Hindlimb muscle (tissue), 1 donor: ENCODE results near the gene TMEFF1. TPM values are rescaled to one million over a fixed set of nuclear protein-coding genes. Genes with fewer than 3 reads are reported as not detected.

Experiments used
- DNase-seq: peaks from one replicate; pipeline ENCODE4 v3.0.0-alpha.2; 2013
- polyA plus RNA-seq: library from polyadenylated mRNA; unstranded; fragments of 120-200 nt; gene quantifications from one replicate; pipeline ENCODE4 v1.2.1, GENCODE V29; 2013; ENCODE audit not compliant: insufficient read length

Gene TMEFF1
- polyA plus RNA-seq, 1 donor: 2.7 TPM

- no peak for DNase-seq
Measured at GRCh38 chr9:100578610-100579009, 105.7 kb downstream of the TMEFF1 start.

GRCh38 chr9:100579665-100580064 lies 106.7 kb downstream of the TMEFF1 start:
- DNase-seq: no peak

DNA sequence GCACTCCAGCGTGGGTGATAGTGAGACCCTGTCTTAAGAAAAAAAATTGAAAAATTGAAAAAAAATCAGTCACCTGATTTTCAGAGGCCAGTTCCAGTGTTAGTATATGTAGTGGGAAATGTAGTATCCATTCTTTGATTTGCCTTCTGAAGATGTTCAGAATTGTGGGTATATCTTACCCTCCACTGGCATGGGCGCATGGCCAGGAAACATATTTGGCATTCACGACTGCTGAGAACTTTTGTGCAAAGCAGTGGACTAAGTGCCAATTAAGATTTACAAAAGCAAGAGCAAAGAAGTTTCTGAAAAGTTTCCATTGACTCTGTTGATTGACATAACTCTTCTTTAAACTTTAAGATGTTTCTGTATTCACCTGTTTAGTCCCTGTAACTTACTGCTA lies 107.3 kb downstream of the TMEFF1 start:
- no peak for DNase-seq

- no peak for DNase-seq
Measured at GRCh38 chr9:100581081-100581480, 108.1 kb downstream of the TMEFF1 start.

- no peak for DNase-seq
Measured at GRCh38 chr9:100581661-100582060, 108.7 kb downstream of the TMEFF1 start.

DNA sequence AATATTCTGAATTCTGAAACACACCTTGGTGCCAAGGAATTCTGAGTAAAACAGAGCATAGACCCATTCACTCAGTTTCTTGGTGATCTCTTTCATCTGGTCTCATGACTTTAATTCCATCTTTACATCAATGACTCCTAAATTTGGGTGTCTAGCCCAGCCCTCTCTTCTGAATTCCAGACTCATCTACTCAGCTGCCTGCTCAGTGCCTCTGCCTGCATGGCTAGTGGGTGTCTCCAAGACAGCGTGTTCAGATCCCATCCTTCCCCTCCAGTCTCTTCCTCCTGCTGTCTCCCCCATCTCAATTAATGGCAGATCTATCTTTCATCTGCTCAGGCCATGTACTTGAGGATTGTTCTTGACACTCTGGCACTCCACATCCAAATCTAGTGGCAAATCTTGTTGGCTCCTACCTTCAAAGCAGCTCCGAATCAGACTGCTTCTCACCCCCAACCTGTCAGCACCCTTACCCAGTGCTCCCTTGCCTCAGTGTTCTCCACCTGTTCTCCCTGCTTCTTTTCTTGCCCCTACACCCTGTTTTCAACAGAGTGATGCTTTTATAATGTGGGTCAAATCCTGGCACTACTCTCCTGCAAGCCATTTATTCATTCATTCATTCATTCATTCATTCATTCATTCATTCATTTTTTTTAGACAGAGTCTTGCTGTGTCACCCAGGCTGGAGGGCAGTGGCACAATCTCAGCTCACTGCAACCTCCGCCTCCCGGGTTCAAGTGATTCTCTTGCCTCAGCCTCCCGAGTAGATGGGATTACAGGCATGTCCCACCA lies 110.3 kb downstream of the TMEFF1 start:
- DNase-seq: no peak

- no peak for DNase-seq
Measured at GRCh38 chr9:100584951-100585350, 112.0 kb downstream of the TMEFF1 start.

DNA sequence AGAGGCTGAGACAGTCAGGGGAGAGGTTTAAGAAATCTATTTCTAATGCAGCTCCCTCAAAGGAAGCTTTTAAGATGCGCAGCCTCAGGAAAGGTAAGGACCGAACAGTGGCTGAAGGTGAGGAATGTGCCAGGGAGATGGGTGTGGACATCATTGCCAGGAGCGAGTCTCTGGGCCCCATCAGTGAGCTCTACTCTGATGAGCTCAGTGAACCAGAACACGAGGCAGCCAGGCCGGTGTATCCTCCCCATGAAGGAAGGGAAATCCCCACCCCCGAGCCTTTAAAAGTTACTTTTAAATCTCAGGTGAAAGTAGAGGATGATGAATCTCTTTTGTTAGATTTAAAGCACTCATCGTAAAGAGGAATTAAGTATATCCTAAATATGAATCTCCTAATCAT lies 113.1 kb downstream of the TMEFF1 start:
- DNase-seq: no peak

DNA sequence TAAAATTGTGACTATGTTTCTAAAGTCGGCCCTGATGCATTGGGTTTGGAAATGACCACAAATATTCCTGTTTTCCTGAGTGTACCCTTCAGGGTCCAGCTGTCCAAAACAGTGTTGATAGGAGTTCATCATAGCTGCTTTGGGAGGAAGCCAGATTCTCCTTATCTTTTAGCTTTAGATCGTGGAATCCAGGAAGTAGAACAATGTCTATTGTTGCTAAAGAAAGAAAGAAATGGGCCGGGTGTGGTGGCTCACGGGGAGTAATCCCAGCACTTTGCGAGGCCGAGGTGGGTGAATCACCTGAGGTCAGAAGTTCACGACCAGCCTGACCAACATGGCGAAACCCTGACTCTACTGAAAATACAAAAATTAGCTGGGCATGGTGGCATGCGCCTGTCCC lies 114.4 kb downstream of the TMEFF1 start:
- DNase-seq: no peak

DNA sequence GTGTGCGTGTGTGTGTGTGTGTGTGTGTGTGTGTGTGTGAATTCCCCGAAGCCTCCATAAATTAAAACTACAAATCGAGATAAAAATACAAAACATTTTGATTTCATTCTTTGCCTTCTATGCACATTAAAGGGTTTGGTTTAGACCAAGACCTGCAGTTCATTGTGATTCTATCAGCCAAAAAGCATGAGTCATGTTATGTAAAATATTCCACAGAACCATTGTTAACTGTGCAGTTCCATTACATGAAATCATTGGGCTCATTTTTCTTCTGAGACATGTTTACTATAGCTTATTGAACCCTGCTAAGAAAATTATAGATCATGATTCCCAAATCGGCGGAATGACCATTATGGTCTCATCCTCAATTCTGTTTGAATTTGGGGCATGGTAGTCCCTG lies 116.6 kb downstream of the TMEFF1 start:
- no peak for DNase-seq

- no peak for DNase-seq
Measured at GRCh38 chr9:100590481-100590880, 117.5 kb downstream of the TMEFF1 start.

DNA sequence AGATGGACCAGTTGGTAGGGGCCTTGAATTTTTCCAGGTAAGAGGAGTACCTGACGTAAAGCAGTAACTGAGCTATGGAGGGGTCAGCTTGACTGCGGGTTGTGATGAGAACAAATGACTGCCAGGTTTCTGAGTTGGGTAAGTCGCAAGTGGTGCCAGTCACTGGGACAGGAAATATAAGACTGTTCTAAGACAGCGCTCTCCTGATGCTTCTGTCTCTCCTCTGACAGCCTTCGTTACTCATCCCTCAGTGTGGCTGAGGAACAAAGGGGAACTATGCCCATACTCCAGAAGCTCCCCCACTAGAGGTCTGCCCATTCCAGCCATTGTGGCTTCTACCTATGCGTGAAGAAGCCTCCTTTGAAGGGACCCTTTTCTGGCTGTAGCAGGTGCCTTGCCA lies 118.2 kb downstream of the TMEFF1 start:
- no peak for DNase-seq

GRCh38 chr9:100591639-100592412 lies 118.9 kb downstream of the TMEFF1 start:
- no peak for DNase-seq

GRCh38 chr9:100595391-100596199 lies 122.6 kb downstream of the TMEFF1 start:
- DNase-seq: peak; percentile 69

- no peak for DNase-seq
Measured at GRCh38 chr9:100597236-100597635, 124.3 kb downstream of the TMEFF1 start.

- DNase-seq: peak; percentile 82
Measured at GRCh38 chr9:100598641-100599145, 125.7 kb downstream of the TMEFF1 start.

DNA sequence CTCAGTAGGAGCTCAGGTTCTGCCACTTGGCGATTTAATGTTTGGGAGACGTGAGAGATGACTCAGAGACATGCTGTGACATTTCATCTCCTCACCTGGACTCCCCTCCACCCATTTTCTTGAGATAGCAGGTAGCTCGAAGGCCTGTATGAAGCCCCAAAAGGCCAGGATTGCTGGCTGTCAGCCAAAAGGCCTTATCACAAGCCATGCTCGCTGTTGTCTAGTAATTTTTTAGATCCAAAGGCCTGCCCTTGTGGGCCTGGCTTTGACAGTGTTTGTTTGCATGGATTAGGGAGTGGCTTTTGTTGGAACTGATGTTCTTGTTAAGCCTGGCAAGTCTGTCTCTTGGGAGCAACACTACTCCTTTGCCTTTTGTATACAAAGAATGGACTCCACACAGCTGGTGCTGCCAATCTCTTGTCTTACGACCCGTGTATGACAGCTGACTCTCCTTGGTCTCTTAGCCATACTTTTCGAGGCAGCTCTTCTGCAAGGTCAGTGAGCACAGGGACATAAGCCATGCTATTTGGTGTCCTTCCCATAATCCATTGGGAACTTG lies 127.7 kb downstream of the TMEFF1 start:
- no peak for DNase-seq

- DNase-seq: no peak
Measured at GRCh38 chr9:100601216-100601615, 128.3 kb downstream of the TMEFF1 start.

GRCh38 chr9:100602342-100602801 lies 129.4 kb downstream of the TMEFF1 start:
- peak; percentile 30 for DNase-seq

DNA sequence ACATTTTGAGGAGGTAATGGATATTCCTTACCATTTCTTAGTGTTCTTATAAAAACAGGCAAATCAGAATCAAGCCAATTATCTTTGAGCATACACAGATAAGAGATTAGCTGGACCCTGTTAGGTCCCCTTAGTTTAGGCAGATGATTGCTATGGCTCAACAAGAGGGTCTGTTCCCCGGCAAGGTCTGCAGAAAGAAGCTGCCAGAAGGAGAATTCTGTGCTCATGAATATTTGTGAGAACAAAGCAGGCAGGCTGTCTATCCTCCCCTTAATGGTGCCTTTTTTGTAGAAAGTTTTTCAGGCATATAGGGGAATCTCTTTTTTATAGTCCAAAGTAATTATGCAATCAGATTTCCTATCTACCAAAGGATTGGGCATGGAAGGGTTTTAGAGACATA lies 132.5 kb downstream of the TMEFF1 start:
- no peak for DNase-seq

DNA sequence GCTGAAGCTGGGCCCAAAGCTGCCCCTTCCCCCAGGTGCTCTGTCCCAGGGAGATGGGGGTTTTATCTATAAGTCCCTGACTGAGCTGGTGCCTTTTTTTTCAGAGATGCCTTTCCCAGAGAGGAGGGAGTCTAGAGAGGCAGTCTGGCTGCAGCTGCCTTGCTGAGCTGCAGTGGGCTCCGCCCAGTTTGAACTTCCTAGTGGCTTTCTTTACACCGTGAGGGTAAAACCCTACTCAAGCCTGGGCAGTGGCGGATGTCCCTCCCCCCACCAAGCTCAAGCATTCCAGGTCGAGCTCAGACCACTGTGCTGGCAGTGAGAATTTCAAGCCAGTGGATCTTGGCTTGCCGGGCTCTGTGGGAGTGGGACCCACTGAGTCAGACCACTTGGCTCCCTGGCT lies 146.2 kb downstream of the TMEFF1 start:
- no peak for DNase-seq

DNA sequence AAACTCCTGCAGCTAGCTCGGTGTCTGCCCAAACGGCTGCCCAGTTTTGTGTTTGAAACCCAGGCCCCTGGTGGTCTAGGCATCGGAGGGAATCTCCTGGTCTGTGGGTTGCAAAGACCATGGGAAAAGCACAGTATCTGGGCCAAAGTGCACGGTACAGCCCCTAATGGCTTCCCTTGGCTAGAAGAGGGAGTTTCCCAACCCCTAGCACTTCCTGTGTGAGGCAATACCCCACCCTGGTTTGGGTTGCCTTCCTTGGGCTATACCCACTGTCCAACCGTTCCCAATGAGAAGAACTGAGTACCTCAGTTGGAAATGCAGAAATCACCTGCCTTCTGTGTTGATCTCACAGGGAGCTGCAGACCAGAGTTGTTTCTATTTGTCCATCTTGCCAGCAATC lies 146.7 kb downstream of the TMEFF1 start:
- no peak for DNase-seq

DNA sequence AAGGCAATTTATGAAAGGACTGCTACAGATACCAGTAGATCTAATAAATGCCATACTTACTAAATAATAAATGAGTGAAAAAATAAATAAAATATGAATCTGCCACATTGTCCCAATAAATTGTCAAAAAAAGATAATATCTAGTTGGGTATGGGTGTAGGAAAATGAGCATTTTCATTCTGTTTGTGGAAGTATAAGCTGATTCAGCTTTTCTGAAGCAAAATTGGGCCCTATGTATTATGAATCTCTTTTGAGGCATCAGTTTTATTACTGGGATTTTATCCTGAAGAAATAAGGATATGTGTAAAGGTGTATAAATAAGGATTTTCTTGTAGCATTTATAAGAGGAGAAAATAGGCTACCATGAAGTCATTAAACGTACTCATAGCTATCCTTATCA lies 151.0 kb downstream of the TMEFF1 start:
- DNase-seq: no peak
